ENCODE data around the gene PPFIA4. TPM values are rescaled to one million over a fixed set of nuclear protein-coding genes. Genes with fewer than 3 reads are reported as not detected.
A peak's percentile ranks its signal among the peaks of the same experiment; 100 is the strongest.

PPFIA4 gene
- total and polyA plus RNA-seq, 9 of the 15 experiments (the other 6 are each of a cell fraction or from before 2014, with no cell fraction given): 0.07 to 12.0 (median 0.70) TPM

- TF ChIP-seq, protein P1, sequence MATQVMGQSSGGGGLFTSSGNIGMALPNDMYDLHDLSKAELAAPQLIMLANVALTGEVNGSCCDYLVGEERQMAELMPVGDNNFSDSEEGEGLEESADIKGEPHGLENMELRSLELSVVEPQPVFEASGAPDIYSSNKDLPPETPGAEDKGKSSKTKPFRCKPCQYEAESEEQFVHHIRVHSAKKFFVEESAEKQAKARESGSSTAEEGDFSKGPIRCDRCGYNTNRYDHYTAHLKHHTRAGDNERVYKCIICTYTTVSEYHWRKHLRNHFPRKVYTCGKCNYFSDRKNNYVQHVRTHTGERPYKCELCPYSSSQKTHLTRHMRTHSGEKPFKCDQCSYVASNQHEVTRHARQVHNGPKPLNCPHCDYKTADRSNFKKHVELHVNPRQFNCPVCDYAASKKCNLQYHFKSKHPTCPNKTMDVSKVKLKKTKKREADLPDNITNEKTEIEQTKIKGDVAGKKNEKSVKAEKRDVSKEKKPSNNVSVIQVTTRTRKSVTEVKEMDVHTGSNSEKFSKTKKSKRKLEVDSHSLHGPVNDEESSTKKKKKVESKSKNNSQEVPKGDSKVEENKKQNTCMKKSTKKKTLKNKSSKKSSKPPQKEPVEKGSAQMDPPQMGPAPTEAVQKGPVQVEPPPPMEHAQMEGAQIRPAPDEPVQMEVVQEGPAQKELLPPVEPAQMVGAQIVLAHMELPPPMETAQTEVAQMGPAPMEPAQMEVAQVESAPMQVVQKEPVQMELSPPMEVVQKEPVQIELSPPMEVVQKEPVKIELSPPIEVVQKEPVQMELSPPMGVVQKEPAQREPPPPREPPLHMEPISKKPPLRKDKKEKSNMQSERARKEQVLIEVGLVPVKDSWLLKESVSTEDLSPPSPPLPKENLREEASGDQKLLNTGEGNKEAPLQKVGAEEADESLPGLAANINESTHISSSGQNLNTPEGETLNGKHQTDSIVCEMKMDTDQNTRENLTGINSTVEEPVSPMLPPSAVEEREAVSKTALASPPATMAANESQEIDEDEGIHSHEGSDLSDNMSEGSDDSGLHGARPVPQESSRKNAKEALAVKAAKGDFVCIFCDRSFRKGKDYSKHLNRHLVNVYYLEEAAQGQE (IDR thresholded peaks at IDR 0.05; ENCODE audit: borderline replicate concordance): no peak
- TF ChIP-seq, protein P1 (CRISPR knock-in tag; IDR thresholded peaks at IDR 0.05; ENCODE audit: low read depth): no peak
- TF ChIP-seq, protein P2, sequence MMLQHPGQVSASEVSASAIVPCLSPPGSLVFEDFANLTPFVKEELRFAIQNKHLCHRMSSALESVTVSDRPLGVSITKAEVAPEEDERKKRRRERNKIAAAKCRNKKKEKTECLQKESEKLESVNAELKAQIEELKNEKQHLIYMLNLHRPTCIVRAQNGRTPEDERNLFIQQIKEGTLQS (IDR thresholded peaks at IDR 0.05): peak; percentile 68
- TF ChIP-seq, protein P2 (CRISPR knock-in tag; conservative IDR thresholded peaks at IDR 0.05): no peak
- TF ChIP-seq, protein P3, sequence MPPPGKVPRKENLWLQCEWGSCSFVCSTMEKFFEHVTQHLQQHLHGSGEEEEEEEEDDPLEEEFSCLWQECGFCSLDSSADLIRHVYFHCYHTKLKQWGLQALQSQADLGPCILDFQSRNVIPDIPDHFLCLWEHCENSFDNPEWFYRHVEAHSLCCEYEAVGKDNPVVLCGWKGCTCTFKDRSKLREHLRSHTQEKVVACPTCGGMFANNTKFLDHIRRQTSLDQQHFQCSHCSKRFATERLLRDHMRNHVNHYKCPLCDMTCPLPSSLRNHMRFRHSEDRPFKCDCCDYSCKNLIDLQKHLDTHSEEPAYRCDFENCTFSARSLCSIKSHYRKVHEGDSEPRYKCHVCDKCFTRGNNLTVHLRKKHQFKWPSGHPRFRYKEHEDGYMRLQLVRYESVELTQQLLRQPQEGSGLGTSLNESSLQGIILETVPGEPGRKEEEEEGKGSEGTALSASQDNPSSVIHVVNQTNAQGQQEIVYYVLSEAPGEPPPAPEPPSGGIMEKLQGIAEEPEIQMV (tag; conservative IDR thresholded peaks at IDR 0.05; ENCODE audit: low read depth): no peak
- TF ChIP-seq RBM14 (IDR thresholded peaks at IDR 0.05; ENCODE audit: borderline replicate concordance, insufficient read depth, low read depth, low read length): no peak
- TF ChIP-seq, protein P4, sequence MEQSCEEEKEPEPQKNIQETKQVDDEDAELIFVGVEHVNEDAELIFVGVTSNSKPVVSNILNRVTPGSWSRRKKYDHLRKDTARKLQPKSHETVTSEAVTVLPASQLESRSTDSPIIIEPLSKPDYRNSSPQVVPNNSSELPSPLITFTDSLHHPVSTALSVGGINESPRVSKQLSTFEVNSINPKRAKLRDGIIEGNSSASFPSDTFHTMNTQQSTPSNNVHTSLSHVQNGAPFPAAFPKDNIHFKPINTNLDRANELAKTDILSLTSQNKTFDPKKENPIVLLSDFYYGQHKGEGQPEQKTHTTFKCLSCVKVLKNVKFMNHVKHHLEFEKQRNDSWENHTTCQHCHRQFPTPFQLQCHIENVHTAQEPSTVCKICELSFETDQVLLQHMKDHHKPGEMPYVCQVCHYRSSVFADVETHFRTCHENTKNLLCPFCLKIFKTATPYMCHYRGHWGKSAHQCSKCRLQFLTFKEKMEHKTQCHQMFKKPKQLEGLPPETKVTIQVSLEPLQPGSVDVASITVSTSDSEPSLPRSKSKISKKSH (CRISPR knock-in tag; IDR thresholded peaks at IDR 0.05): no peak
- TF ChIP-seq, protein P5, sequence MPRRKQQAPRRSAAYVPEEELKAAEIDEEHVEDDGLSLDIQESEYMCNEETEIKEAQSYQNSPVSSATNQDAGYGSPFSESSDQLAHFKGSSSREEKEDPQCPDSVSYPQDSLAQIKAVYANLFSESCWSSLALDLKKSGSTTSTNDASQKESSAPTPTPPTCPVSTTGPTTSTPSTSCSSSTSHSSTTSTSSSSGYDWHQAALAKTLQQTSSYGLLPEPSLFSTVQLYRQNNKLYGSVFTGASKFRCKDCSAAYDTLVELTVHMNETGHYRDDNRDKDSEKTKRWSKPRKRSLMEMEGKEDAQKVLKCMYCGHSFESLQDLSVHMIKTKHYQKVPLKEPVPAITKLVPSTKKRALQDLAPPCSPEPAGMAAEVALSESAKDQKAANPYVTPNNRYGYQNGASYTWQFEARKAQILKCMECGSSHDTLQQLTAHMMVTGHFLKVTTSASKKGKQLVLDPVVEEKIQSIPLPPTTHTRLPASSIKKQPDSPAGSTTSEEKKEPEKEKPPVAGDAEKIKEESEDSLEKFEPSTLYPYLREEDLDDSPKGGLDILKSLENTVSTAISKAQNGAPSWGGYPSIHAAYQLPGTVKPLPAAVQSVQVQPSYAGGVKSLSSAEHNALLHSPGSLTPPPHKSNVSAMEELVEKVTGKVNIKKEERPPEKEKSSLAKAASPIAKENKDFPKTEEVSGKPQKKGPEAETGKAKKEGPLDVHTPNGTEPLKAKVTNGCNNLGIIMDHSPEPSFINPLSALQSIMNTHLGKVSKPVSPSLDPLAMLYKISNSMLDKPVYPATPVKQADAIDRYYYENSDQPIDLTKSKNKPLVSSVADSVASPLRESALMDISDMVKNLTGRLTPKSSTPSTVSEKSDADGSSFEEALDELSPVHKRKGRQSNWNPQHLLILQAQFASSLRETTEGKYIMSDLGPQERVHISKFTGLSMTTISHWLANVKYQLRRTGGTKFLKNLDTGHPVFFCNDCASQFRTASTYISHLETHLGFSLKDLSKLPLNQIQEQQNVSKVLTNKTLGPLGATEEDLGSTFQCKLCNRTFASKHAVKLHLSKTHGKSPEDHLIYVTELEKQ (CRISPR knock-in tag; IDR thresholded peaks at IDR 0.05): no peak
- no peak for TF ChIP-seq CREB3L1 (IDR thresholded peaks at IDR 0.05; ENCODE audit: borderline replicate concordance, low read depth)
- TF ChIP-seq ZNF785 (CRISPR knock-in tag; IDR thresholded peaks at IDR 0.05): no peak
Measured at GRCh38 chr1:202994756-202995155, 31.5 kb upstream of the PPFIA4 start (continued).
